GM18909 (cell line): Measurements from ENCODE around the gene GPI.
A peak's percentile ranks its signal among the peaks of the same experiment; 100 is the strongest.
"Not testable (repeated sequence)": the region's sequence is repeated elsewhere in the genome, so short reads cannot be mapped to it uniquely, and the experiment has no call there.

ENCODE experiments used
- ATAC-seq: cut with Tn5 transposase; IDR thresholded peaks from one replicate; pipeline ENCODE4 v1.9.1; 2021; ENCODE audit warnings: mild to moderate bottlenecking; ENCODE audit not compliant: unreplicated experiment, poor library complexity

The GPI gene

DNA sequence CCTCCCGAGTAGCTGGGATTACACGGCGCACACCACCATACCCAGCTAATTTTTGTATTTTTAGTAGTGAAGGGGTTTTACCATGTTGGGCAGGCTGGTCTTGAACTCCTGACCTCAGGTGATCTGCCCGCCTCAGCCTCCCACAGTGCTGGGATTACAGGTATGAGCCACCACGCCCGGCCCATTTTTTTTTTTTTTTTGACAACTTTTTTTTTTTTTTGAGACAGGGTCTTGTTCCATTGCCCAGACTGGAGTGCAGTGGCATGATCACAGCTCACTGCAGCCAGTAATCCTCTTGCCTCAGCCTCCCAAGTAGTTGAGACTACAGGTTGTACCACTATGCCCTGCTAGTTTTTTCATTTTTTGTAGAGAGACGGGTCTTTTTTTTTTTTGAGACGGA is 35.8 kb downstream of the GPI start:
- ATAC-seq: not testable (repeated sequence)

DNA sequence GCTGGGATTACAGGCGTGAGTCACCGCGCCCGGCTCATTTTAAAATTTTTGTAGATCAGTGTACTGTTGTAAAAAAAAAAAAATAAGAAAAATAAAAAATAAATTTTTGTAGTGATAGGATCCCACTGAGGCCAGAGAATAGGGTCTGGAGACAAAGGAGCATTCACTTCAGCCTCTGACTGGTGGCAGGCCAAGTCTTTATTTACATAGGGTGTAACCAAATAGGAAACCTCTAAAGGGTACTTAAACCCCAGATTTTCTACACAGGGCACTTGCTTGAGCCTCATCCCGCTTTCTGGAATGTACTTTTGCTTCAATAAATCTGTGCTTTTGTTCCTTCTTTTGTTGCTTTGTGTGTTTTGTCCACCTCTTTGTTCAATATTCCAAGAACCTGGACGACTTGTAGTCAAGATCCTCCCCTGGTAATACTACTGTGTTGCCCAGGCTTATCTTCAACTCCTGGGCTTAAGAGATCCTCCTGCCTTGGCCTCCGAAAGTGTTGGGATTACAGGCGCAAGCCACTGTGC is 37.1 kb downstream of the GPI start:
- no peak for ATAC-seq

DNA sequence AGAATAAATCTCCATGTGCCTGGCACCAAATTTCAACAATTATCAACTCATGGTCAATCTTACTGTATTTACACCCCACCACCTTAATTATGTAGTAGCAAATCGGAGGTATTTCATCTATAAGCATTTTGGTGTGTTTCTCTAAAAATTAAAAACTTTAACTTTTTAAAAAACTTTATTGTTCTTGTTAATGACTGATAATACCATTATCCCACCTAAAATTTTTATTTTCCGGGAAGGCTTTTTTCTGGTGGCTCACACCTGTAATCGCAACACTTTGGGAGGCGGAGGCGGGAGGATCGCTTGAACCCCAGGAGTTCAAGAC is 38.8 kb downstream of the GPI start:
- ATAC-seq: peak; percentile 9

DNA sequence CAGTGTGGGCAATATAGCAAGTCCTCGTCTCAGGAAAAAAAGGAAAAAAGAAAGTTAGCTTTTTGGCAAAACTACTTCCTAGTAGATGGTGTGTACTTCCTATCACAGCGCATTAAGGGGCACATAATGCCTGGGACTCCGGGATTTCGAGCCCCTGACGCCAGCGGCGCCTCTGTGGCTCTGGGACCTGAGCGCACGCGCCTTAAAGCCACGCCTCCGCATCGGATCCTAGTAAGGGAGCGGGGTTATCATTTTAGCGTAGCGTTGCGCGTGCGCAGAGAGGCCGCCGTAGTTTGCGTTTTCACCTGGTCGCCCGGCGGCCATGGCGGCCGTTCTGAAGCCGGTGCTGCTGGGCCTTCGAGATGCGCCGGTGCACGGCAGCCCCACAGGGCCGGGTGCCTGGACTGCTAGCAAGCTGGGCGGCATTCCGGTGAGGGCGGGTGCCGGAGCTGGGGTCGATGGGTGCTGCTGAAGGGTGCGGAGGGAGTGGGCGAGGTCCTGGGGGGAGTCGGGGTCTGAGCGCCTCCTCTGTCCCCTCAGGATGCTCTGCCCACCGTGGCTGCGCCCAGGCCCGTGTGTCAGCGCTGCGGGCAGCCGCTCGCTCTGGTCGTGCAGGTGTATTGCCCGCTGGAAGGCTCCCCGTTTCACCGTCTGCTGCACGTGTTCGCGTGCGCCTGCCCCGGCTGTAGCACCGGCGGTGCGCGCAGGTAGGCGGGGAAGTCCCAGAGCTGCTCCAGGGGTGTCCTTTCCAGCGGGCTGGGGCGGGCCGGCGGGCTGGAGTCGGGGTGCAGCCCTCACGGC is 39.3 kb downstream of the GPI start, which contains the start of gene PDCD2L:
Gene PDCD2L (plus strand): TSS at position 291 of the 801 bp plus-strand sequence. CDS start 32 bp downstream, at position 323.
- peak; percentile 78 for ATAC-seq

DNA sequence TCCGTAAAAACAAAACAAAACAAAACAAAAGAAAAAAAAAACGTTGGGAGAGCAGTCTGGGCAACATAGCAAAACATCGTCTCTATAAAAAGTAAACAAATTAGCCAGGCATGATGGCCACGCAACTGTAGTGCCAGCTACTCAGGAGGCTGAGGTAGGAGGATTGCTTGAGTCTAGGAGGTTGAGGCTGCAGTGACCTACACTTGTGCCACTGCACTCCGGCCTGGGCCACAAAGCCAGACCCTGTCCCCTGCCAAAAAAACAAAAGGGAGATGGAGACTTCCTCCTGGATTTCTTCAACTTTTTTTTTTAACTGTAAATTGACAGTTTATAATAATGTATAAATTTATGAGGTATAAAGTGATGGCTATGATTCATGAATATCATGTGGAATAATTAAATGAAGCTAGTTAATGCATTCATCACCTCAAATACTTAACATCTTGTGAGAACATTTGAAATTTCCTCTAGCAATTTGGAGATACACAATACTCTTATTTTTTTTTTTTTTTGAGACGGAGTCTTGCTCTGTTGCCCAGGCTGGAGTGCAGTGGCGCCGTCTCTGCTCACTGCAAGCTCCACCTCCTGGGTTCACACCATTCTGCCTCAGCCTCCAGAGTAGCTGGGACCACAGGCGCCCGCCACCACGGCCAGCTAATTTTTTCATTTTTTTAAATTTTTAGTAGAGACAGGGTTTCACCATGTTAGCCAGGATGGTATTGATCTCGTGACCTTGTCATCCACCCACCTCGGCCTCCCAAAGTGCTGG is 41.1 kb downstream of the GPI start:
- ATAC-seq: no peak

DNA sequence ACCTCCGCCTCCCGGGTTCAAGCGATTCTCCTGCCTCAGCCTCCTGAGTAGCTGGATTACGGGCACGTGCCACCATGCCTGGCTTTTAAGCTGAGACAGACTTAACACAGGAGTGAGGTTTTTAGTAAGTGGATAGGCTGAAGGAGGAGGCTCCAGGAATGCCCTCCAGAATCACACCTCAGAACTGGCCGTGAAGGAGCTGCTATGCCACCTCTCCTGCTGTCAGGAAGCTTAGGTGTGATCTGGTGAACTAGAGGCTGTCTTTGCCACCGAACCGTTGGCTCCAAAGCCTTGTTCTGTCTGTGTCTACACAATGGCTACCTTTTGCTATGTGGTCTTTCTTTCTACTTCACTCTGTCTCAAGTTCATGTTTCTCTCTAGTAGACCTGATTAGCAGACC is 43.4 kb downstream of the GPI start:
- ATAC-seq: no peak

DNA sequence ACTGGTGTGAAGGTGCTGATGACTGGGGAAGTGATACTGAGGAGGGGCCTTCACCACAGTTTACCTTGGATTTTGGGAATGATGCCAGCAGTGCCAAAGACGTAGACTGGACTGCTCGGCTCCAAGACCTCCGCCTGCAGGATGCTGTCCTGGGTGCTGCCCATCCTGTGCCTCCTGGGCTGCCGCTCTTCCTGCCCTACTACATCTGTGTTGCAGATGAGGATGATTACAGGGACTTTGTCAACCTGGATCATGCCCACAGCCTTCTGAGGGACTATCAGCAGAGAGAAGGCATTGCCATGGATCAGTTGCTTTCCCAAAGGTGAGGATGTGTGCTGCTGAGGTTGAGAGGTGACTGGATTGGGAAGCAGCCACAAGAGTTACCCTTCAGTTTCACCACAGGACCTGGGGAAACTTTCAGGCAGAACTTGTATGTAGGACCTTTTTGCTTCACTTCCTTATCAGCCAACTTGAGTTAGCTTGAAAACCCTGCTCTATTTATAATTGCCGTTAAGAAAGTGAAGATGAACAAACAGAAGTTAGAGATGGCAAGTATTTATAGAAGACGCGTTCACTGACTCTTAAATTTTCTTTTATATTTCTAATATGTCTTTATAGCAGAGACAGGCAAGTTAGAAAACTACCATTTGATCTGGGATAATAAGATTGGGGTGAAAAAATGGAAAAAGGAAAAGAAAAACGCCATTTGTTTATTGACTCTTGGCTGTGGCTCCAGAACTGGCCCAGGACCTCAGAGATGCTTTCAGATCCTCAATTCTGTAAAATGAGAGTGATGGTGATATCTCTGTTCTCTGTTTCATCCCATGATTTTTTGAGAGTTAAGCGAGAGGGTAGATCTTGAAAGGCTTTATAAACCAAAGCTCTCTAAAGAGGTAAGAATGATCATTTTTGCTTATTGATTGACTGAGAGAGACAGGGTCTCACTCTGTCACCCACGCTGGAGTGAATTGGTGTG is 44.5 kb downstream of the GPI start:
- no peak for ATAC-seq

DNA sequence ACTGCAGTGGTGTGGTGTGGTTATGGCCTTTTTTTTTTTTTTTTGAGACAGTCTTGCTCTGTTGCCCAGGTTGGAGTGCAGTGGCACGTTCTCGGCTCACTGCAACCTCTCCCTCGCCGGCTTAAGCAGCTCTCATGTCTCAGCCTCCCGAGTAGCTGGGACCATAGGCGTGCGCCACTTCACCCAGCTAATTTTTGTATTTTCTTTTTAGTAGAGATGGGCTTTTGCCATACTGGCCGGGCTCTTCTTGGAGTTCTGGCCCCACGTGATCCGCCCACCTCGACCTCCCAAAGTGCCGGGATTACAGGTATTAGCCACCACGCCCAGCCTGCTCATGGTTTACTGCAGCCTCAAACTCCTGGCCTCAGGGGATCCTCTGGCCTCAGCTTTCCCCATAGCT is 46.2 kb downstream of the GPI start:
- ATAC-seq: no peak

DNA sequence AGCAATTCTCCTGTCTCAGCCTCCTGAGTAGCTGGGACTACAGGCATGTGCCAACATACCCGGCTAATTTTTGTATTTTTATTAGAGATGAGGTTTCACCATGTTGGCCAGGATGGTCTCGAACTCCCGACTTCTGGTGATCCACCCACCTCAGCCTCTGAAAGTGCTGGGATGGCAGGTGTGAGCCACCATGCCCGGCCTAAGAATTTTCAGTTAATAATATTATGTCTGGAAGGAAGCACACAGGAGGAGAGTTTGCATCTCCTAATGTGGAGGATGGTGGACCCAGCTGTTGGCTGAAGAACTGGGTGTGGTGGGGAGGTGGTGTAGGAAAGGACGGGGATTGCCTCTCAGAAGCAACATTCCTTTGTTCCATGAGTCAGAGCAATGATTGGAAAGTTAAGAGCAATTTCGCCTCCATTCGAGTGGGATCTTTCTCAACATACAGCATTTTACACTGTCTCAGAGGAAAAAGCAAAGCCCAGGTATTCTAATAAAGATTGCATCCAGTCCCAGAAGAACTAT is 51.1 kb downstream of the GPI start:
- ATAC-seq: no peak

DNA sequence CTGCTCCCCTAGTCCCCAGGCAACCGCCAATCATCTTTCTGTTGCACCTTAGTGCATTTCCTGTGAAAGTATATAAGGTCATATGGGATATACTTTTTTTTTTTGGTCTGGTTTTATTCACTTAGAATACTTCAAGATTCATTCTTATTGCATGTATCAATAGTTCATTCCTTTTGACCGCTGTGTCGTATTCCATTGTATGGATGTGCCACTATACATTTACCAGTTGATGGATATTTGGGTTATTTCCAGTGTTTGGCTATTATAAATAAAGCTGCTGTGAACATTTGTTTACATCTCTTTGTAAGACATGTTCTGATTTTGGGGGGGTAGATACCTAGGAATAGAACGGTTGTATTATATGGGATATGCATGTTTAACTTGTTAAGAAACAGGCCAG is 53.3 kb downstream of the GPI start:
- ATAC-seq: no peak

DNA sequence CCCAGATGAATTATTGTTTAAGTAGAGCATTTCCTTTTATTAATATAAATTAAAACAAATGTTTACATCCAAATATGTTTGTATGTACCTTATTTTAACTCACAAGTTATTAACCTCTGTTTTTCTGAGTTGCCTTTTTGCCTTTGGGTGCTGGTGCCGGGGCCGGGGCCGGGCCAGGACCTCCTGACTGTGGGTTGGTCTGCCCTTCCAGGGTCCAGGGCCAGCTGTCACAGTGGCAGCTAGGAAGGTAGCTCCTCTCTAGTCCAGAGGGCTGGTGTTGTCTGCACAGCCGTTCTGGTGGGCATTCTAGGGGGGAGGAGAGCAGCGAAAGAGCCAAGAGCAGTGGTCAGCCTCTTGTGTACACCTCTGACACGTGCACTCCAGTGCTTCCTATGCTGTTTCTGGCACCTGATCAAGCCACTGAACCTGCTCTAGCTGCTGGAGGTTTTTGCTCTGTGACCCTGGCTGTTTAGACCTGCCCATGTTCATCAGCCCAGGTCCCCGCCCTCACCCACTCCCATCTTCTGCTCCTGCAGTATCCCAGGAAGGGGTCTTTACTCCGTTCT is 61.2 kb downstream of the GPI start:
- ATAC-seq: no peak

DNA sequence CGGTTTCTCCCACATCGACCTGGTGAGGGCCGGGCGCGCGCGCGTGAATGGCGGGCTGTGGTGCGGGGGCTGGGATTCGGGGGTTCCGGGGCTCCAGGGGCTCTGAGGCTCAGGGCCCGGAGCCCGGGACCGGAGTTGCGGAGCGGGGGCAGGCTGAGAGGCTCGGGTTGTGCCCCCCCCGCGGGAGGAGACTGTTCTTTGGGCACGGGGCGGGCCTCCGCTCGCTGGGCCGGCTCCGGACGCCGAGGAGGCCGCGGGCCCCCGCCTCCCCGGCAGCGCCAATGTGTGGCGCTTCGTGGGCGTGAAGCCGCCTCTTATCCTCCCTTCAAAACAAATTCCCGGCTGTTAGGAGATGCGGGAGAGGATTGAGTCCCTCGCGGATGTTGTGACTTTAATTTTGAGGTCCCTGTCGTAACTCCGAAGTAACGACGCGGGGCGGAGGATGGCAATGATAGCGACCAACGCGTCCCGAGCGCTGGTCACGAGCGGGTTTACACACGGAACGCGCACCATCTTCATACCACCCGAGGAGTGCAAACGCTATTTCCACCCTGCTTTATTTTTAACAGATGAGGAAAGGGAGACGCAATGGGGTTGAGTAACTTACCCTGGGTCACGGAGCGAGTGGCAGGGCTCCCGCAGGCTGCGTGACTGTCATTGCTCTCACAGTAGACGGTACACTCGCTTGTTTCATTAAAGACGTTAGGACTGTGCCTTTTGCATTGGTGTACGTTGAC is 63.7 kb downstream of the GPI start:
- peak; percentile 47 for ATAC-seq

DNA sequence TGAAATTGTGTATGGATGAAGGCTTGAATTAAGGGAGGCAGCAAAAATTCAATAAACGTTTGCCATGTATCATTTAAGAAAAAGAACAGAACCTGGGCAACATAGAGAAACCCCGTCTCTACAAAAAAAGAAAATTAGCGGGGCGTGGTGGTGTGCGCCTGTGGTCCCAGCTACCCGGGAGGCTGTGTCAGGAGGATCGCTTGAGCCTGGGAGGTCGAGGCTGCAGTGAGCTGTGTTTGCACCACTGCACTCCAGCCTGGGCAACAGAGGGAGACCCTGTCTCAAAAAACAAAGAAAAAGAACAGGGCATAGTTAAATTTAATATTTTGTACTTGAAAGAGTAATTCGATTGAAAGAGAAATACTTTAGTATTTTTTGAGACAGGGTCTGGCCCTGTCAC is 64.6 kb downstream of the GPI start:
- ATAC-seq: no peak

DNA sequence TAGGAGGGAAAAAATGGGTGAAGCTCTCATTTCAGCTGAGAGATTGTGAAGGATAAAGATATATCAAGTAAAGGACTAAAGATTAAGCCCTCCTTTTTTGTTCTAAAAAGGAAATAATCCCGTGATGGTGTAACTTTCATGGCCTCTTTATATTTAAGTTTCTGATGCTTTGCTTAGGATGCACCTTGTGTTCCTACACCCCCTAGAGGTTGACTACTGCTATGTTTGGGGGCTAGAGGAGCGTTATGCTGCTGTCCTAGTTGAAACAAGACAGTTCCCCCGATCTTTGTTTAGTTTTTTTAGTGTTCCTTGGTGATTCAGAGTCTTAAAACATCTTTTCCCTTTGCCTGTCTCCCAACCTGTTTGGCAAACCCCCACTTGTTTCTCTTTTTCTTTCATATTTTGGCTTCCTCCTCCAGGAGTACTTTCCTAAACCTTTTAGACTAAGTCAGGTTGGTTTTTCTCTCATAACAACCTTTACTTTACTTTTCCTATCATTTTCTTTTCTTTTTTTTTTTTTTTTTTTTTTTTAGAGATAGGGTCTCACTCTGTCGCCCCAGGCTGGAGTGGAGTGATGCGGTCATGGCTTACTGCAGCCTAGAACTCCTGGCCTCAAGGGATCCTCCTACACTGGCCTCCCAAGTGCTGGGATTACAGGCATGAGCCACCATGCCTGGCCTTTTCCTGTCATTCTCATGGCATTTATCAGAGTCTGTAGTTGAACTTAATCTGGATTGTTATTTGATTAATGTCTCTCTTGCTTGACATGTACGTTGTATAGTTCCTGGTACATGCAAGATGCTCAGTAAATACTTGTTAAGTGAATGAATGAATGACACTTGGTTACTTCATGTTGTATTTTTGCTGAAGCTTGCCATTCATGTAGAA is 66.0 kb downstream of the GPI start:
- peak; percentile 41 for ATAC-seq

DNA sequence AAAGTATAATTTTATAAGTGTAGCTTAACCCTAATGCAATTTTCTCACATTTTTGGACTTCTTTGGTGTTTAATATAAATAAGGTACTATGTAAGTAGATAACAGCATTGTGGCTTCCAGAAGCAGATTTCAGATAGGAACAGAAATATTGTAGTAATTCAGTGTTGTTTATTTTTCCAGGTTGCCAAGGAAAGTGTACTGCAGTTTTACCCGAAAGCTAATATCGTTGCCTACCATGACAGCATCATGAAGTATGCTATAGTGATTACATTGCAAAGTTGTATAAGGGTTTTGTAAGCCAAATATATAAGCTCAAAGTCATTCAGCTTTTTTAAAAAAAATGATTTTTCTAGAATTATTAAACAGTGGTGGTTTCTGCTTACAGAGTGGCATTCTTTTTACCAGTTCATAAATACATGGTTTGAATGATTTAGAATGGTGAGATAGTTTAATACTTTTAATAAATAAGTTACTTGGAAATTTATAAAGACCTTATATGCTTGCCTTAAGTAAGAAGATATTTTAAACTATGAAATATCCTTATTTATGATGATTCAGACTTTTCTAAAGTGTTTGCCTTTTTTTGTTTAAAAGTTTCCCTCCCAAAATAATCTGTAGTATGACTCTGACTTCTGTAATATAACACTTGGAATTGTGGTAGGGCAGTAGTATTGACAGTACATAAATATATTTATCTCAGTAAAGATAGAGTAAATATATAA is 66.8 kb downstream of the GPI start:
- ATAC-seq: no peak

DNA sequence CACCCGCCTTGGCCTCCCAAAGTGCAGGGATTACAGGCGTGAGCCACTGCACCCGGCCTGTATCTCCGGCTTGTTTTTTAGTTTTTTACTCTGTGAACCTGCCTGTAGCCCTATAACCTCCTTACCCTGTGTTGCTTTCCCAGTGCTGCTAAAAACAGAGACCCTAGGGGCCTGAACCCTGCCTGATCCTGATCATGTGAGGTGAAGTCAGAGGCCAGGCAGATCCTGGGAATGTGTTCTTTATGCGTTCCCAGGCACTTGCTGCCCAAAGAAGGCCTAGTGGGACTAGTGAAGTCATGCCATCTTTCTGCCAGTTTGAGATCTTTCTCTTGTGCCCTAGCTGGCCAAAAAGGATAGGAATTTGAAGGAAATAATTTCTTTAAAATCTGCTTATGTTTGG is 67.8 kb downstream of the GPI start:
- no peak for ATAC-seq

DNA sequence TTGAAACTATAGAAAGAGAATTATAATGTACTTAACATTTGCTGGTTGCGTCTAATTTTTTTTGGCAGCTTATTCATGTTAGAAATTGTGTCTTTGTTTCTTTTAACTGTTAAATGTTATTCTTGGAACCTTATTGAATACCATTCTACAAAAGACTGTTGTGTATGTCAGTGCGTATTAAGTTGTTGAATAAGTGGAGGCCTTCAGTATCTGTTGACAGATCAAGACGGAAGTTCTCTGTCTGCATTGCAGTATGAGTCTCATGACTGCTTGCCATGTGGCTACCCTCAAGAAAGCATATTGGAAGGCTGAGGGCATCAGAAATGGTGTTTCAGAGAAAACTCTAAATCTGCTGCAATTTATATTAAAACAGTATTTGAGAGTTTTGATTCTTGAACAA is 71.7 kb downstream of the GPI start:
- ATAC-seq: no peak

DNA sequence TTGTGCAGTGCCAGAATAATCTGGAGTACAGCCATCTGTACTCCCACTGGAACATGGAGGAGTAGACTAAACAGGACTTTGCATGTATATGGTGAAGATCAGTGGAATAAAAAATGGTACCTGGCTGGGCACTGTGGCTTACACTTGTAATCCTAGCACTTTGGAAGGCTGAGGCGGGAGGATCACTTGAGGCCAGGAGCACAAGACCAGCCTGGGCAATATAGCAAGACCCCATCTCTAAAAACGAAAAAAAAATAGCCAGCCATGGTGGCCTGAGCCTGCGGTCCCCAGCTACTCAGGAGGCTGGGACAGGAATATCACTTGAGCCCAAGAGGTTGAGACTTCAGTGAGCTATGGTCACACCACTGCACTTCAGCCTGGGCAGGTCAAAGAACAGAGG is 83.2 kb downstream of the GPI start:
- no peak for ATAC-seq
